GM20431 (cell line): ENCODE measurements around the gene UFD1.
"Not testable (repeated sequence)": the region's sequence is repeated elsewhere in the genome, so short reads cannot be mapped to it uniquely, and the experiment has no call there.

Experiments used
- in situ Hi-C: fragments of 300-500 bp; cut with MseI, MboI; formaldehyde crosslinking; loops from one replicate; pipeline ENCODE4 v1.15.0; 2020; ENCODE audit warnings: low sequenced_read_pairs; ENCODE audit not compliant: unreplicated experiment

The UFD1 gene

DNA sequence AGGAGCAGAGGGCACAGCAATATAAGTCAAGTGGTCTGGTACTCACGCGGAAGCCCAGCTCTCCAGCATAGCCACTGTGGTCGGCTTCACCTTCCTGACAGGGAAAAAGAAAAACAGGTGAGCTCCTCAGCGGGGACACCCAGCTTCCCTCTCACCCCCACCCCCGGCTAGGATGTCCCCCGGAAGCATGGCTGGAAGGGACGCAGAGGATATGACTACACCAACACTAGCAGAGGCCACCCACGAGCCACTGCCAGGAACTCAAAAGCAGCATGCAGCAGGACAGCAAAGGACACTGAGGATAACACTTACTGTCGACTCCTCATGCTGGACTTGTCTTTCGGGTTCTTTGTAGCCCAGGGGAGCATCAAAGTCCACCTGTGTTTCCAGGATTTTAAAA is 22.5 kb downstream of the UFD1 start:
- in situ Hi-C loops: no loop called here

DNA sequence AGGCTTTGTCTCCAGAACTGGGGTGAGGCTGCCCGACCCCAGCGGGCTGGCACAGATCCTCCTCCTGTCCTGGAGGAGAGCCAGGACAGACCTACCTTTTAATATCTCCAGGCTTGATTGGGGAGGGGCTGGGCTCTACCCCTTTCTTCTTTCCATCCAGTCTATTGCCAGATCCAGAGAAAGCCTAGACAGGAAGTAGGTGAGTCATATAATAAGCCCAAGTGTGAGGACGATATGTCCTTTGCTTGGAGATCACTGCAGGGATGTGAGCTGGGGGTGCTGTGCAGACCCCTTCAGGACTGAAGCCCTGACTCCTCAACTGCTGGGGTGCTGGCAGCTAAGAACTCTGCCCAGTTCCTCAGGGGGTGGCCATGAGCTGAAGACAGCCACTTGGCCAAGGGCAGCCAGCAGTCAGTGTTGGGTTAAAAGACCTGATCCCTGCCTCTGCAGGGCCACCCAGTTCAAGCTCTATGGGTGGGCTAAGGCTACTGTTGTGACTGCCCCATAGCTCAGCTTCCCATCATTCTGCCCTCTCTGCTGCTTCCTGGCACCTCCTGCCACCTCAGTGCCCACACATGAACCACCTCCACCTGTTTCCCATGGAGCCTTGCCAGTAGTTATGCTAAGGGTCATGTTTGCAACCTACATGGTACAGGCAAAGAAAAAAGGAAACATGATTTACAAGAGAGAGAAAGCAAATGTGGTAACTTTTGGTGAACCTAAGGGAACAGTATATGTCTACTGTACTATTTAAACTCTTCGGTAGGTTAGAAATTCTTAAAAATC is 23.2 kb downstream of the UFD1 start:
- in situ Hi-C loops: no loop called here

DNA sequence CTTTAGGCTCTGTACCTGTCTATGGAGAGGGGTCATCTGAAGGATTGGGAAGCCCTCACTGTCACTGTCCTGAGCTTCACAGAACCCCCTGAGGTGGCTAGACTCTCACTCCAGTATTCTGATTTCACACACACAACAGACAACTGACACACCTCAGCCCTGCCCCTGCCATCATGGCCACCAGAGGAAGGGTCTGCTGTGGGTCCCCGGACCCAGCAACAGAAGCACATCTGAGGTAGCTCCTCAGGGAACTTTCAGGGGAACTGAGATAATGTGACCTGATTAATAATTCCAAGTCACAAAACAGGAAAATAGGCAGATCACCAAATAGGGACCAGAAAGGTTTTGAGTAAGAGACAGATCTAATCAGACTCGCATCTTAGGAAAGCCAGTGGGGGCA is 24.0 kb downstream of the UFD1 start:
- in situ Hi-C loops: no loop called here

DNA sequence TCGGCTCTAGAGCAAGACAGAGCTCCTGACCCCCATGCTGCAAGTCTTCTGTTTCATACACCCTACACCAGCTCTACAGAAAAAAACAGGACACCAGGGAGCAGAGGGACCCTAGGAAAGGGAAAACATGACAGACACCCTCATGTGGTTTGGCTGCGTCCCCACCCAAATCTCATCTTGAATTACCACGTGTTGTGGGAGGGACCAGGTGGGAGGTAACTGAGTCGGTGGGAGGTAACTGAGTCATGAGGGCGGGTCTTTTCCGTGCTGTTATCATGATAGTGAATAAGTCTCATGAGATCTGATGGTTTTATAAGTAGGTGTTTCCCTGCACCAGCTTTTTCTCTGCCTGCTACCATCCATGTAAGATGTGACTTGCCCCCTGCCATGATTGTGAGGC is 24.8 kb downstream of the UFD1 start:
- in situ Hi-C loops: no loop called here

DNA sequence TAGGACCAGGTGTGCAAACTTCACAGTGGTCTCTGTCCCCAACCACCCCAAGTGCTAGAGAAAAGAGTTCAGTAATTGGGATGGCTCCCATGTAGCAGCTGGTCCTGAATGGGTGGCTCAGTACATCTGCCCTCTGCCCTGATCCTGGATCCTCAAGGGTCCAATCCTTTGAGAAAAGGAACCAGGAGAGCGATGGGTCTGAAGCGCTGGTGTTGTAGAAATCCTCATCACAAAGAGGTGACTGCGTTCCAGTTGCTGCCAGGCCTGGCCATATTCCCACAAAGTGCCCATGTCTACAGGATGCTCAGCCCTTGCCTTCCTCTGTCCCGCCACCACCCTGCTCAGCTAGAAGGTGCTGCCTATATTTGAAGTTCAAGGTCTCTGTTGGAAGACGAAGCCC is 25.3 kb downstream of the UFD1 start:
- in situ Hi-C loops: no loop called here

DNA sequence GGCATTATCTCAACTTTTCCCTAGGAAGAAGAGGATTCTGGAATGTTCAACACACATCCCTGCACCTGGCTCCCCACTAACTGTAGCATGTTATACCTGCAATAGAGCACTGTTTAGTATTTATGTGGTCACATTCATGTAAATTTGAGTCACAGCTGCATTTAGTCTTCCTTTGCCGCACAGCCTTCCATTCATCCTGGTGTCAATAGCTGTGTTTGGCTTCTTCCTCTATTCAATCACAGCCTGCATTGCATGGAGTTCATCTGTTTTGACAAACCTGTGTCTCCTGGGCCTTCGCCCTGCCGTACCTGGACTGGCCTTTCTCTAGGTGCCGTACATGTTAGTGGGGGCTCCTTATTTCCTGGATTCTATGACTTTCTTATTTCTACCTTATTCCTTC is 27.4 kb downstream of the UFD1 start:
- in situ Hi-C loops: no loop called here

DNA sequence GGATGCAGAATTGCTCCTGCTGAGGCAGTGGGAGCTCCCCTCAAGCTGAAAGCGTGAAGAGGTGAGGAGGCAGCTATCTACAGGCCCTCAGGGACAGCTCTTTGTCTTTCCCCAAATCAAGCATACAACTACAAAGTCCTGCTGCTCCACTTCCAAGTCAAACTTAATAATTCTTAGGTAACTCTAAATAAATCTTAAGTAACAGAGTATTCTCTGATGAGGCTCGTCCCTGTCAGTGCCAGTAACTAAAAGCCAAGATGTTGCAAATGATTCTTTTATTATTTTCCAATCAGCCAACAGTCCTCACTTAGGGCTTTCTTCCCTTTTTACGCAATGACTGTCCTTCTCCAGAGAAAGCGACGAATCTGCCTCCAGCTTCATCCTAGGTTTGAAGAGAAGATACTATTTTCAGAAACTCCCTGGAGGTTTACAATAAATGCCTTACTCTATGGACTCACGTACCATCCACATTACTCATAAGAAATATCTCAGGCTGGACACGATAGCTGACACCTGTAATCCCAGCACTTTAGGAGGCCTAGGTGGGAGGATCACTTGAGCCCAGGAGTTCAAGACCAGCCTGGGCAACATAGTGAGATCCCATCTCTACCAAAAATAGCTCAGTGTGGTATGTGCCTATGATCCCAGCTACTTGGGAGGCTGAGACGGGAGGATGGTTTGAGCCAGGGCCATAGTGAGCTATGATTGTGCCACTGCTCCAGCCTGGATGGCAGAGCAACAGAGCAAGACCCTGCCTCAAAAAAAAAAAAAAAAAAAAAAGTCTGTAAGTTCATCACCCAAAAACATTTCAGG is 28.4 kb downstream of the UFD1 start:
- in situ Hi-C loops: no loop called here

DNA sequence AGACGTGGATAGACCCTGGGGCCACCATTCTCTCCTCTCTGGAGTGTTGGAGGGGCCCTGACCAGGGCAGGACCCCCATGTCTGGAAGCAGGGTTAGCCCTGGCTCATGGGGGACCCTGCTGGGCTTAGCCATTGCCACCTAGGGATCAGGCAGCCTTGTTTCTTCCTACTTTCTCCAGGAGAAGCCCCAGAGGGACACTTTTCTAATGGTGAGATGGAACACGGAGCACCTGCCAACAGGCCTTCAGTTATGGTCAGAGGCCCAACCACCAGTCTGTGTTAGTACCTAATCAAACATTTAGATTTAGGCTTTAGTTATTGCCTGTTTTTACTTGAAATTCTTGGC is 29.6 kb downstream of the UFD1 start:
- in situ Hi-C loops: no loop called here

DNA sequence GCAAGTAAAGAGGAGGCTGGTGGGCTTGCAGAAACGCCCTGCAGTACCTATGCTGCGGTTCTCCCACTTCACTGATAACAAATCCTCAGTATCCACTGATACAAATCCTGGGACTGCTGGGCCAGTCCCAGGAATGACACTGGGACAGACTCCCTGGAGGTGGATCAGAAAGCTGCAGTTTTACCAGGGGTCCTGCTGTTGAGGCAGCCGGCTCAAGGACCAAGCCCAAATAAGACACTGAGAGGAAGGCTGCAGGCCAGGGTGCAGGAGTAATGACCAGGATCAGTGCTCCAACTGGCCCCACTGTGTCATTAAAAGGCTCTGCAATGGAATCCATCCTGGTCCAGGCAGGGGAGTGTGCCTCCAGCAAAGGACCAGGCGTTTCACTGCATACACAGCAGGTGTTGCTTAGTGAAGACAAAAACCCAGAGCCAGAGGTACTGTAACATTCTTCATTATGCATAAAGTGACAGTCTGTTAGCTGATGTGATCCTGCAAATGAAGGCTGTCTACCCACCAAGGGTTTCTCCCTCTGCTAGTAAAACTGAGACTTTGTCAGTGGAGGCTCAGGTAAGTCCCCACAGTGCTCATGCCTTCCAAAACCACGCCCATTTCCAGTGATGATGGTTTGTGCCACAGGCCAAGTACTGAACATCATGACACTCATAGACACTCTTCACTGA is 30.1 kb downstream of the UFD1 start:
- in situ Hi-C loops: no loop called here

DNA sequence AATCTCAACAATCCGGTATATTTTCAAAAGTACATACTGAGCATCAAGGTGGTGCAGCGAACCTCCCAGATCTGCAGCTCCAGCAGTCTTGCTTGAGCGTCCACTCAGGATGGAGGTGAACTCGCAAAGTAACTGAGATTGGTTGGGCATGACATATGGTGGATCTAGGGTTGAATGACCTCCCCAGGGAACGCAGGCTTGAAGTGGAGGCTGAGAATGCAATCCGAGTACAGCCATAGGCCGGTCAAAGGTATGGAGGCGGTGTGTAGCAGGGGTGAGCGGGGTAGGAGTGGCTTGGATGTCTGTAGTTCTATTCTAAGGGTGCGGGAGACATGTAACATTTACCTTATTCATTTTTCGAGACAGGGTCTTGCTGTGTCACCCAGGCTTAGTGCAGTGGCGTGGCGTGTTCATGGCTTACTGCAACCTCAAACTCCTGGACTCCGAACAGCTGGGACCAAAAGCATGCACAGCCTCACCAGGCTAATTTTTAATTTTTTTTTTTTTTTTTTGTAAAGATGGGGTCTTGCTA is 30.9 kb downstream of the UFD1 start:
- in situ Hi-C loops: no loop called here

DNA sequence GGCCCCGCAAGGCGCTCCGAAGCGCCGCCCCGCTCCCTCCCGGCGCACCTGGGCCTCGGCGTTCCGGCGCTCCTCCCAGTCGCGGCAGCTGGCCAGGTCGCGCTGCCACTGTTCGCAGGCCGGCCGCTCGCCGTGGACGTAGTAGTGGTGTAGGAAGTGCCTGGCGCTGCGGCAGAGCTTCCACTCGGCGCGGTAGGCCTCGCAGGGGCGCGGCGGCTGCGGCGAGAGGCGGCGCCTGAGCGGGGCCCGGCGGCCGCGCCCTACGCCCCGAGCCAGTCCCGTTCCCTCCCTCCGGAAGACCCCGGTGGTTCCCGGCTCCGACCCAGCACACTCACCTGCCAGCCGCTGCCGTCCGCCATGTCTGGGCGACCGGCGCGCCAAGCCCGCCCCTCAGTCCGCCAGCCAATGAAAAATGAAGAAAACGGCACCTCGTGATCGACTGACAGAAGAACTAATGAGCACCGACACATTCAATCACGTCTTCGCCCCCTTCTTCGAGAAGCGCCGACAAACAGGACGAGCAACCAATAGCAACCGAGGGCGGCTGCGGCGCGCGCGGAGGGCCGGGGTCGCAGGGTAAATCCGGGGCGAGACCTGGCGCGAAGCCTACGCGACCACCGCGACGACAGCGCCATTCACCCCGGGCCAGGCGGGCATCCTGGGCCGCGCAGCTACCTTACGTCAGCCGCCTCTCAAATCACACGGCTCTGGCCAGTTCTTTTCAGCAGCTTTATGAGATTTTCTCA is 31.5 kb downstream of the UFD1 start, which contains the start of gene C22orf39:
C22orf39 (minus strand) TSS at position 382 of the 746 bp plus-strand sequence; CDS start at position 359, 23 bp downstream.
- in situ Hi-C loops: no loop called here

DNA sequence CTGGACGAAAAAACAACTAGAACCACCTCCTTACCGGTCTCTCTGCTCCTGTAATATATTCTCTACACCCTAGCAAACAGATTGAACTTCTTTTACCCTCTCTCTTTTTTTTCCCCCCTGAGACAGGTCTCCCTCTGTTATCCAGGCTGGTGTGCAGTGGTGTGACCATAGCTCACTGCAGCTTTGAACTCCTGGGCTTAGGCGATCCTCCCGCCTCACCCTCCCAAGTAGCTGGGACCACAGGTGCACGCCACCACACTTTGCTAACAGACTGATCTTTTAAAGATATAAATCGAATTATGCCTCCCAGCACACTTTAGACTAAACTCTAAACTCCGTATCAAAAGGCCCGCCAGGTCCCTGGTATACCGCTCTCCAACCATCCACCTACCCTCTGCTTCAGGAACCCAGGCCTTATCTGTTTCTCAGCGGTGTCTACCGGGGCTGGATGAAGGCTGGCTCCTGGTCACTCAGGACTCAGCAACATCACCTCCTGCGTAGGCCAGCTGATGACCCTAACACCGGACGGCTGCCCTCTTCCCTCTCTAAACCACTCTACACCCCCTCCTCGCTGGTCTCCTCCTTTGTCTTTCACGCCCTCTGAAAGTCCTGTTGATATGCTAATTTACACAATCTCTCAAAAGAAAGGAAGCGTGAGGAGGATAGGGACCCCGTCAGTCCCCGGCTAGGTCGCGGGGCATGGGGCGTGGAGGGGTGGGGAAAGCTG is 32.2 kb downstream of the UFD1 start:
- in situ Hi-C loops: no loop called here

DNA sequence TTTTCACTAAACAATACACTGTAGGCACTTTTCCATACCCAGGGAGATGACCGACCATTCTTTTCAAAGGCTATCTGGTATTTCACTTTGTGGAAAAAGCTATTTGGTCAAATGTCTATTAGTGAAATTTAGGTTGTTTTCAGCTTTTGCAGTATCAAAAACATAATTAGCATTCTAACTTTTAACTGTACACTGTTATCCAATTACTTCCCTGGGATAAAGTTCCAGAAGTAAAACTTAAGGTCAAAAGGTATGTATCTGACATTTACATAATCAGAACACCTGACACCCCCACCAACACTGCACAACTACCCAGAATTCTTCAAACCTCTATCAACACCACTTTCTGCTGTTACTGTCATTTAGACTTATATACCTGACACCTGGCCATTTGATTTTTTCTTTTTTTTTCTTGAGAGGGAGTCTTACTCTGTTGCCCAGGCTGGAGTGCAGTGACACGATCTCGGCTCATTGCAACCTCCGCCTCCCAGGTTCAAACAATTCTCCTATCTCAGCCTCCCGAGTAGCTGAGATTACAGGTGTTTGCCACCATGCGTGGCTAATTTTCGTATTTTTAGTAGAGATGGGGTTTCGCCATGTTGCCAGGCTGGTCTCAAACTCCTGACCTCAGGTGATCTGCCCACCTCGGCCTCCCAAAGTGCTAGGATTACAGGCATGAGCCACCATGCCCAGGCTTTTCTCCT is 33.6 kb downstream of the UFD1 start:
- in situ Hi-C loops: not testable (repeated sequence)

DNA sequence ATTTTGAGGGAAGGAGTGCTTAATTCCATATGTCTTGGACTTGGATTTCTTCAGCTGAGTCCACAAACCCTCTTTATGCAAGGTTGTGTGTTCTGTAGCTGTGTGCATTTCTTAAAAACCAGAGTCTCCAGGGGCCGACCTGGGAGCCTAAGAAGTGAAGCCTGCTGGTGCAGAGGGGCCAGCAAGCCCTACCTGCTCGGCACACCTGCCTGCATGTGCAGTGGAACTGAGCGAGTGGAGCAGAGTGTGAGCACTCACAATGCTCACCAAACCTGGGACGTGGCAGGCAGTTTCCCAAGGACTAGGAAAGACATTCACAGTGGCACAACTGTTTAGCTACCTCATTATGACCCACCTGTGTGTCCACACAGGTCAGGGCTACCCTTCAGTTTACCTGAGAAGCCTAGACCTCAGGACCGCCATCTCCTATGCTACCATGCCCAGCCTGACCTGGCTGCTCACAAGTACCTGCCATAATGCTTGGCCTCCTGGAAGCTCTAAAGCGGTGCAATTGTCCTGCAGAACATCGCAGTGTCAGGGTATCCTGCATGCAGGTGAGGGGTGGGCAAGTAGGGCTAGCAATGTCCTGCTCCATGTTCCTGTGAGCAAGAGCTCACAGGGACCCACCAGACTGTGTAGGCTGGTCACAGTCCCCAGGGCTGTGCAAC is 35.3 kb downstream of the UFD1 start:
- in situ Hi-C loops: no loop called here

DNA sequence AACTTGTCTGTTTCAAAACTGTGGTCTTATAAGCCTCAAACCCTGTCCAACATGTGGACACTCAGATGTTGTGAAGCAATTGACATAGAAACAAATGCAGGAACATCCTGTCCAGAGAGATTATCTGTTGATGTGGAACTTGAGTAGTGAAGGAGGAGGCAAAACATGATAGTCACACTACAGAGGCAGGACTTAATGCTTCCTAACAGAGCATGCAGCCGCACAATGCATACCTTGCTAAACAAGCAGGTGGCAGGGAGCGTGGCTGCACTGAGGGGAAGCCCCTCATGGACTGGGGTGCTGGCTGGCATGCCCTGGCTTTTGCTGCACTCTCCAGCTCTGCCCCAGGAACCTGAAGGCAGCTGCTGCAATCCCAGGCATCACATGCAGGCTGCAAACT is 36.8 kb downstream of the UFD1 start:
- in situ Hi-C loops: no loop called here

DNA sequence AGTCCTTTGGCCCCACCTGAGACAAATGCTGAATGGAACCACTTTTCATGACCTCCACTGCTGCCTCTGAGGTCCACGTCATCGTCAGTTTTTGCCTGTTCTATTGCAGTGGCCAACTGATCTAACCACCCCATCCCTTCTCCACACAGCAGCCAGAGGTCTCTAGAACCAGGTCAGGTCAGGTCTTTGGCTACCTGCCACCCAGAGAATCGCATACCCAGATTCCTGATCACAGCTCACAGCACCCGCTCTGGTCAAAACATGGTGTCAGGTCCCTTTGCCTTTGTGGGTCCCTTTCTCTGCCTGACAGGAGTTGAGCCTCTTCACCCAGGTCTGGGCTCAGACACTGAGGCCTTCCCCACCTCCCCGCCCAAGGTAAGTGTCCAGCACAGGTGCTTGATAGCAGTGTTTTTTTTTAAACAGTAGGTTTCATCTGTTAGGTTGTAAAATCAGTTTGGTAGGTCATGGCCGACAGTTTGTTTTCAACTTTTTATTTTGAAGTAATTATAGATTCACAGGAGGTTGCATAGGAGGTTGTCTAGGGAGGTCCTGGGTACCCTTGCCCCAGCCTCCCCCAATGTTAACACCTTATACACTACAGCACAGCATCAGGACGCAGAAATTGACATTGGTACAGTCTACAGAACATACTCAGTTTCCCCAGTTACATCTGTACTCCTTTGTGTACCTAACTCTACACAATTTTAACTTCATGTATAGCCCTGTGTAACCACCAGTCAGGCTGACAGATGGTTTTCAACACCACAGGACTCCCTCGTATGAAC is 38.4 kb downstream of the UFD1 start:
- in situ Hi-C loops: no loop called here

DNA sequence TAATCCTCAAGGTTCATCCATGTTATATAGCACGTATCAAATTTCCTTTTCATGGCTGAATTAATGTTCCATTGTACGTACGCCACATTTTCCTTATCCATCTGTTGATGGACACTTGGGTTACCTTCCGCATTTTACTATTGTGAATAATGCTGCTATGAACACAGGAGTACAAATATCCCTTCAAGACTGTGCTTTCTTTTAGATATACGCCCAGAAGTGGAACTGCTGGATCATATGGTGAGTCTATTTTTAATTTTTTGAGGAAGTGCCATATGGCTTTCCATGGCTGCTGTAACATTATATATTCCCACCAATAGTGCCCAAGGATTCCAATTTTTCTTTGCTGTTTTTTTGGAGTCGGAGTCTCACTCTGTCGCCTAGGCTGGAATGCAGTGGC is 40.7 kb downstream of the UFD1 start:
- in situ Hi-C loops: no loop called here
